ENCODE measurements around the gene KYNU.

KYNU gene

GRCh38 chr2:142870526-142870925 lies 6.9 kb upstream of the KYNU start:
- peak; percentile 55 for DNase-seq (ENCODE audit: low read depth)
- H3K4me3 ChIP-seq (ENCODE audit: low read length), result no peak overlapping the region
- no peak for TF ChIP-seq CTCF (IDR thresholded peaks at IDR 0.05; ENCODE audit: insufficient read depth, low read depth, low read length, missing control alignments)

GRCh38 chr2:142871396-142871795 lies 6.1 kb upstream of the KYNU start:
- DNase-seq (ENCODE audit: low read depth), result no peak
- TF ChIP-seq CTCF (IDR thresholded peaks at IDR 0.05; ENCODE audit: insufficient read depth, low read depth, low read length, missing control alignments), result no peak
- no peak overlapping the region for H3K4me3 ChIP-seq (ENCODE audit: low read length)

DNA sequence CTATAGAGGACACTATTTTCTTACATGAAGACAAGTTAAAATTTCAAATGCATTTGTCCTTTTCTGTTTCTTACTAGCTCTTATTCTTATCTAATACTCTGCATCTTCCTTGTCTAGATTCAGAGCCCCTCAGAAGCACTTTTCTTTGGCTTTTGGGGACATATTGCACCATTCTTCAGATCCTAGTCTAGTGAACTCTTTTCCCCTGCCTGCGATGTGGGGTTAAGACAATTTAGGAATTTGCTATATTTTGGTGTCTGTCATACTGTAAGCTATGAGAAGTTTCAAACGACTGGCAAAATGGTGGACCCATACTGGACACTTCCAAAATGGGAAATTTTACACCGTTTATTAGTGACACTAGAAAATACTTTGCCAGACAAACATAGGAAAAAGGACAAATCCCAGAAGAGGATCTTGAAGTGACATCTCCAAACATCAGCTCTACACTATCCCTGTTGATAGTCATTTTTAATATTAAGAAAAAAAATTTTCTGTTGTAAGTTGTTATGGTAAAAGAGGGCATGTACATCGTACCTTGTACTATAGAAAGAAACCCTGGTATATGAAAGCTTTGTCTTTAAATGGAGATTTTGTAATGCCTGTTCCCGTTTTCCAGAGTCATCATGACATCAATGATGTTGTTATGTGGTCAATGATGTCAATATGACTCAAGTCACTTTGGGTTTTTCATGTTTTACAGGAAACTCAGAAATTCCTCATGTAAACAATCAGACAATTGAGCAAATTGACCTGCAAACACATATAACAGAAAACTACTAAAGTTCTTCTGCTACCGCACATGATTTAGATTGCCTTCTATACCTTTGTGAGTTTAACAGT lies 4.4 kb upstream of the KYNU start:
- H3K4me3 ChIP-seq (ENCODE audit: low read length), result no peak overlapping the region
- TF ChIP-seq CTCF (IDR thresholded peaks at IDR 0.05; ENCODE audit: insufficient read depth, low read depth, low read length, missing control alignments), result no peak
- DNase-seq (ENCODE audit: low read depth), result peak; percentile 92

DNA sequence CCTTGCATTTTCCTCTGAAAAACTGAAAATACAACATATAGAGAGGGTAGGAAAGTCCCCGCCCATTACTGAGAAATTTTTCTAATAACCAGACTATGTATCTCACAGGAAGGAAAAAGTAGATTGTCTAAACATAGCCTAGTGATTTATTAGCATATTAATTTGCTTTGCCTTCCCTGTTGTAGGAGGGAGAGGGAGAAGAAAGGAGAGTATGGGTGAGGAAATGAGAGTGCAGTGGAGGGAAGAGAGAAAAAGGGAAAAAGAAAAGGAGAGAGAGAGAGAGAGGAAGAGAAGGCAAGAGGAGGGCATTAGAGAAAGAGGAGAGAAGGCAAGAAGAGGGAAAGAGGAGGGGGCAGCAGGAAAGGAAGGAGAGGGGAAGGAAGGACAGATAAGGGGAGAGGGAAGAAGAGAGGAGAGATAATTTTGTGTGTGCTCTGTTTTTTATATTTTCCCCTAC lies 3.6 kb upstream of the KYNU start:
- no peak for DNase-seq (ENCODE audit: low read depth)
- TF ChIP-seq CTCF (IDR thresholded peaks at IDR 0.05; ENCODE audit: insufficient read depth, low read depth, low read length, missing control alignments), result no peak
- H3K4me3 ChIP-seq (ENCODE audit: low read length), result no peak overlapping the region

- DNase-seq (ENCODE audit: low read depth), result peak; percentile 98
- TF ChIP-seq CTCF (IDR thresholded peaks at IDR 0.05; ENCODE audit: insufficient read depth, low read depth, low read length, missing control alignments), result no peak
- no peak overlapping the region for H3K4me3 ChIP-seq (ENCODE audit: low read length)
Observed at GRCh38 chr2:142874293-142874814, 3.1 kb upstream of the KYNU start.

DNA sequence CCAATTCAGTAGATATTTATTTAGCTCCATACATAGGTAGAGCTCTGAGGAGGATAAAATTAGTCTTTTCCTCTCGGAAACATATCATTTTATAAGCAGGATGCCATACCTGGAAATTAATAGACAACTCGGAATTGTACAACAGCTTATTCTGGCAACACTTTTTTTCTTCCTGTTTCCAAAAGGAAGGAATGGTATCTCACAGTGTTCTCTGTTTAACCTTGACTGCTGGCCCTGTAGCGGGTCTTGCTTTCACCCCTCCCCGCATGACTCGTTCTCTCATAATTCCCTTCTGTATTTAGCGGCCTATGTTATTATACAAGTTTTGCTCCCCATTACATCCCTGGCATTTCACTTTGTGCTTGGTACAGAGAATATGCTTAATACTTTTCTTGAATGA lies 2.5 kb upstream of the KYNU start:
- H3K4me3 ChIP-seq (ENCODE audit: low read length), result no peak overlapping the region
- no peak for TF ChIP-seq CTCF (IDR thresholded peaks at IDR 0.05; ENCODE audit: insufficient read depth, low read depth, low read length, missing control alignments)
- peak; percentile 59 for DNase-seq (ENCODE audit: low read depth)
